Activated T-cell treated with anti-CD3 and anti-CD28 coated beads, Interleukin-2, amount 50 U/mL, for 48 hours (primary cell): ENCODE measurements around the gene MRPL12.

Source experiments
- DNase-seq, 2 experiments: peaks; one replicate each; pipeline ENCODE4 v3.0.0-alpha.2; 2020

The MRPL12 gene

DNA sequence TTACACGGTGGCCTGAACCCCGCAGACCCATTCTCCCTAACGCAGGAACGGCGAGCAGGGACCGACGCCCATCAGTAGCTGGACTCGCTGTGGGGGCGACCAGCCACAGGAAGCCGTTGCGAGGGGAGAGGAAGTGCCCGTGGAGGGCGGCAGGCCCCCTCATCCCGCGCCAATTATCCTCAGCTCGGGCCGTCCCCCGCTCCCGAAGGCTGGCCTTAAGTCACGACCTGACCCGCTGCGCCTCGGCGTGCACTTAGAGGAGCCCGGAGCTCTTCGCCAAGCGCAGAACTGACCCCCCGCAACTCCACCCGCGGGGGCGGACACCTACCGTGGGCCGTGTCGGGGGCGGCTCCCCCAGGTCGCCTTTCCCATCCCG lies 20.0 kb upstream of the MRPL12 start:
- no peak for DNase-seq

DNA sequence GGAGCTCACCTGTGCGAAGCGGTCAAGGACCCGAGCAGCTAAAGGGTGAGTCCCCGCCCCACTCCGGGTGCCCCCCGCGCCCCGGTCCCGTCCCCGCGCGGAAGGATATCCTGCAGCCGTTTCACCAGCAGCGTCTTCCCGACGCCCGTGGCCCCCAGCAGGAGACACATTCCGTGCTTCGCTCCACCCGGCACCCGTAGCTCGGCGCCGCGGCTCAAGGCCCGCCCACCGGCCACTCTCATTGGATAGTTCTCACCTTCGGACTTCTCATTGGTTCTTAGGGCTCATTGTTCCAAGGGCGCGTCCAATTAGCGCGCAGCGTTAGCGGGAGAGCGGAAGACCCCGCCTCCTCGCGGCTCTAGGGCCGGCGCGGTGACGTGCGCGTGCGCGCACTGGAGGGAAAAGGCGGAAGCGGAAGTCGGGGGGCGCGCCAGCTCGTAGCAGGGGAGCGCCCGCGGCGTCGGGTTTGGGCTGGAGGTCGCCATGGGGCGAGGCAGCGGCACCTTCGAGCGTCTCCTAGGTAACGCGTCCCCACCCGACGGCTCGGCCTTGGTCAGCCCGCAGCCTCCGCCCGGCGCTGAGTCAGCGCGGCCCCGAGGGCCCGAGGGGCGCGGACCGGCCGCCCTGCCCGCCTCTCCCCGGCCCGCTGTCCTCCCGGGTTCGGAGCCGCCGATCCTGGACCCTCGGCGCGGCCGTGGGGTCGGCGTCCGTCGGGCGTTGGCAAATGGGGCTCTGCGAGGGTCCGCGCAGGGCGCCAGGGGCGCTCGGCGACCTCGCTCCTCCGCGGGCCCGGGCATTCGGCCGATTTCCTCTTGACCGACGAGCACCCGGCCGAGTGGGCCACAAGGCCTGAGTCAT lies 19.4 kb upstream of the MRPL12 start, which contains the start of the genes ARL16 and HGS:
ARL16 (minus strand) TSS at position 214 of the 858 bp plus-strand sequence; CDS start at position 170, 44 bp downstream.
HGS (plus strand) TSS at position 428 of the 858 bp plus-strand sequence; CDS start at position 484, 56 bp downstream.
- DNase-seq: peak; percentile 99 to 100

DNA sequence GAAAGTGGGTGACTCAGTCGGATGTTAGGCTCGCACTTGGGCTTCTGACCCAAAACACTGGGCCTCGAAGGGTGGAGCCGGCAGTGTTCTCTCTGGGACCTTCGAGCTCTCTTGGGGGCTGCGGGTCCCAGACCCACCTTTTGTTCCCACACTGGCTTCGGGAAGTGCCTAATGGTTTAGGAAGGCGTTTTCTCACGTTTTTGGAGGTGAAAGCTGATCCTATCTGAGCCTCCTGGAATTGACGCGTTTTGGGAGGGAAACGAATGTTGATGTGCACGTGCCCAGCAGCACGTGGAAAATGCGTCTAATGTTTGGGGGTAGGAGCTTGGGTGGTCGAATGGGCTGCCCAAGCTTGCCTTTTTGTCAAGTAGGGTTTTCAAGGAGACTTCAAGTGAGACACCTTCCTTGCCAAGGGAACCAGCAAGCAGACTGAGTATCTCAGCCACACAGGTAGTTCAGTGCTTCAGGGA lies 18.7 kb upstream of the MRPL12 start:
- peak in 1 of 2 experiments; percentile 62 for DNase-seq

DNA sequence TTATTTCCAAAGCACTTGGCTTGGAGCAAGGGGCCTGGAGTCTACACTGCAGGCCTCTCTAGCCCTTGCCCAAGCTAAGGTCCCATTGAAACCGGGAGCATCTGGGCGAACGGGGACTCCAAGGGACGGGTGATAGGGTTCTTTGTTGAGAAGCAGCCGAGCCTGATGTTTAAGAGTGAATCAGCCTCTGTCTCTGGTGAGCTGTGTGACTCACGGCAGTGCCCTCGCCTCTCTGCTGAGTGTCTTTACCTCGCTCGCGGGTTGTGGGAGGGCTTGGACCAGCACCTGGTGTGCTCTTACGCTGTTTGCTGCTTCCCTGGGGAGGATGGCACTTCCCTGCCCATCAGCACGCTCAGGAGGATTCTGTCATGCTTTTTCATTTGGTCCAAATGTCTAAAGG lies 18.1 kb upstream of the MRPL12 start:
- DNase-seq: peak; percentile 75 to 77

DNA sequence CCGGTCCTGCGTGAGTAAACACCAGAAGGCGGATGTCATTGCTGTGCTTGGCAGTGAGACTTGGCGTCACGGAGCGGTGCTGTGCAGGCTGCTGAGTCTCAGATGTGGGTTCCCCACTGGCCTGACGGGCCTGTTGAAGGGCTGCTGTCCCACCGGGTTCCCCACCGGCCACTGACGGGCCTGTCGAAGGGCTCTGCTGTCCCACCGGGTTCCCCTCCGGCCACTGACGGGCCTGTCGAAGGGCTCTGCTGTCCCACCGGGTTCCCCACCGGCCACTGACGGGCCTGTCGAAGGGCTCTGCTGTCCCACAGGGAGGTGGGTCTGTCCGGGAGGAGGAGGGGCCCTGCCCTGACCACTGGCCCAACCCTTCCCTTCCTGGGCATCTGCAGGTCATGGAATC lies 16.6 kb upstream of the MRPL12 start:
- DNase-seq: no peak

DNA sequence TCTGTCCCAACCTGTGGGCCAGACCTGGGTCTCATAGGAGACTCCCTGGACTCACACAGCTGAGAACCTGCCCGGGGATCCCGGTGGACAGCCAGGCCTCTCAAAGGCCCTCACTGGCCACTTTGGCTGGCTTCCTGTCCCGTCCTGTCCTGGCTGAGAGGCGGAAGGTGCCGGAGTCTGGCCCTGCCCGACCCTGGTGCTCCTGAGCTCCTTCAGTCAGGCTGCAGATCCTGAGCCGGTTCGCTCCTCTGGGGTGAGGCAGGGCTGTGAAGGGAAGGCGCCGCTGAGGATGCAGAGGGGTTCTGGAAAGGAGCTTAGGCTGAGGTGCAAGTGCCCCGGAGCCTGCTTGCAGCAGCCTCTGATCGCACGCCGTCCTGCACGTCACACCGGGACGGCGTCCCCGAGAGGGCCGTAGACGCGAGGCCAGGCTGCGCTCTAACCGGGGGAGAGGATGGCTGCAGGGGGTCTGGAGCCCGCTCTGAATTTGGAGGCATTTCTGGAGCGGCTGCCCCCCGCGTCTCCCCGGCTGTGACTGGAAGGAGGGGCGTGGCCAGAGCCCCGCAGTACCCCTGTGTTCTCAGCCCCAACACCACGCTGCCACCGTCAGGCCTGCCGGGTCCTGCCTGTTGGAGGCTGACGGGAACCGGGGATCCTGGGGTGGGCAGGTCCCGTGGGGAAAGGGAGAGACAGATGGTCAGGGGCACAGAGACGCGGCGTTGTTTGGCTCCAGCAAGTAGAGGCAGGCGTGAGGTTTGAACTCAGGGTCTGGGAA lies 15.2 kb upstream of the MRPL12 start:
- DNase-seq: no peak

DNA sequence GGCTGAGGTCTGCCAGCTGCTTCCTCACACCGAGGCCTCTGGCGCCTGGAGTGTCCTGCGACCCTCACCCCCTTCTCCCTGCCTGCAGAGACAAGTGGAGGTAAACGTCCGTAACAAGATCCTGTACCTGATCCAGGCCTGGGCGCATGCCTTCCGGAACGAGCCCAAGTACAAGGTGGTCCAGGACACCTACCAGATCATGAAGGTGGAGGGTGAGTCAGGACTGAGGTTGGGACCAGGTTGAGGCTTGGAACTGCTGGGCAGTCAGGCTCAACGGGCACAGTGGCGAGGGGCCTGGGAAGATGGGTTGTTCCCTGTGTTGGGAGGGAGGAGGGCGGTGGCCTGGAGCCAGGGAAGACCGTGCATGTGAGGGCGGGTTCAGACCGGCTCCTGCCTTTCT lies 14.6 kb upstream of the MRPL12 start:
- no peak for DNase-seq

DNA sequence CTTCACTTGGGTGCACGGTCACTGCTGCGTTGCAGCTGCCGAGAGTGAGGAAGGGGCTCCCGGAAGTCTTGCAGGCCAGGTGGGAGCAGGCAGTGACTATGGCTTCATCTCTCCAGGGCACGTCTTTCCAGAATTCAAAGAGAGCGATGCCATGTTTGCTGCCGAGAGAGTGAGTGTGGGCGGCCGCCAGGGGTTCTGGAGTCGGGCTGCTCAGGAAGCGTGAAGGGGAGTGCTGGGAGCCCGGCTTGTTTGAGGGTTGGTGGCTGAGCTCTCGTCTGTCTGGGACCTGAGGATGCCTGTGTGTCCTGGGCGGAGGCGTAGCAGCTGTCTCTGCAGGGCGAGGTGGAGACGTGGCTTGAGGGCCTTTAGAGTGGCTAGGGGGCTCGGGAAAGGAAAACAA lies 13.1 kb upstream of the MRPL12 start:
- no peak for DNase-seq

DNA sequence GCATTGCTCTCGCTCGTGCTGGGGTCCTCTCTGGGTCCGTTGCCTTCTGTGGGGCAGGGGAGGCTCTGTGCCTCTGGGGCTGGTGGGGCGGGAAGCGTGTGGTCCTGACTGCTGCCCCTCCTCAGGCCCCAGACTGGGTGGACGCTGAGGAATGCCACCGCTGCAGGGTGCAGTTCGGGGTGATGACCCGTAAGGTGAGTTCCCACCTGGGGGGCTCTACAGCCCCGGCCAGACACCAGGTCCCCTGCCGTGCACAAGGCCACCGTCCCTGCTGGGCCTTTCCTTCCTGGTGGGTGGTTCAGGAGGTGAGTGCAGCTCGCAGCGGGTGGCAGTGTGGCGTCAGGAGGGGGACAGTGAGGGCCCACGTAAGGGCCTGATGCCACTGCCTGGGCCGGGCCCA lies 12.6 kb upstream of the MRPL12 start:
- no peak for DNase-seq

DNA sequence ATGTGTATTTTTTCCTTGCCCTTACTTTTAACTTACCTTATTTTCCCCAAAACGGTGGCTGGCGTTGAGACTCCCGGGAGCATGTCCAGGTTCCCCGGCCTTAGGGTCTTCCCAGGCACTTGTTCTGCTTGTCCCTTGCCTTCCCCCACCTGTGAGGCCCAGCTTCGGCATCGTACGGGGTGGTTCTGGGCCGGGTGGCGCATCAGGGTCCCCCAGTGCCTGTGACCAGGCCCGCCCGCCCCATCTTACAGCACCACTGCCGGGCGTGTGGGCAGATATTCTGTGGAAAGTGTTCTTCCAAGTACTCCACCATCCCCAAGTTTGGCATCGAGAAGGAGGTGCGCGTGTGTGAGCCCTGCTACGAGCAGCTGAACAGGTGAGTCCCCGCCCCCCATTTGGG lies 12.0 kb upstream of the MRPL12 start:
- no peak for DNase-seq

DNA sequence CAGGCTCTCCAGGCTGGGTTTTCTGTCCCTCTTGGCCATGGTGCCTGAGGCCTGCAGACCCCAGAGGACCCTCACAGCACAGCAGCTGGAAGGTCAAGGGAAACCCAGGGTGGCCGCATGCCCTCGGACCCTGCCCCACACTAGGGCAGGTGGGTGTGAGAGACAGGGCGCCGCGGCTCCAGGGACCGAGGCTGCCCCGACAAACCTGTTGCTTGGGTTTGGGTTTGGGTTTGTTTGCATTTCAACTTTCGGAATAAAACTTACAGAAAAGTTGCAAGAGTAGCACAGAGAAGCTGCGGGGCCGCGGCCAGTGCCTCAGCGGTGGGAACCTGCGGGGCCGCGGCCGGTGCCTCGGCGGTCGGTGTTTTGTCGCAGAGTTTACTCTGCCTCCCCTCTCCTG lies 11.6 kb upstream of the MRPL12 start:
- no peak for DNase-seq

DNA sequence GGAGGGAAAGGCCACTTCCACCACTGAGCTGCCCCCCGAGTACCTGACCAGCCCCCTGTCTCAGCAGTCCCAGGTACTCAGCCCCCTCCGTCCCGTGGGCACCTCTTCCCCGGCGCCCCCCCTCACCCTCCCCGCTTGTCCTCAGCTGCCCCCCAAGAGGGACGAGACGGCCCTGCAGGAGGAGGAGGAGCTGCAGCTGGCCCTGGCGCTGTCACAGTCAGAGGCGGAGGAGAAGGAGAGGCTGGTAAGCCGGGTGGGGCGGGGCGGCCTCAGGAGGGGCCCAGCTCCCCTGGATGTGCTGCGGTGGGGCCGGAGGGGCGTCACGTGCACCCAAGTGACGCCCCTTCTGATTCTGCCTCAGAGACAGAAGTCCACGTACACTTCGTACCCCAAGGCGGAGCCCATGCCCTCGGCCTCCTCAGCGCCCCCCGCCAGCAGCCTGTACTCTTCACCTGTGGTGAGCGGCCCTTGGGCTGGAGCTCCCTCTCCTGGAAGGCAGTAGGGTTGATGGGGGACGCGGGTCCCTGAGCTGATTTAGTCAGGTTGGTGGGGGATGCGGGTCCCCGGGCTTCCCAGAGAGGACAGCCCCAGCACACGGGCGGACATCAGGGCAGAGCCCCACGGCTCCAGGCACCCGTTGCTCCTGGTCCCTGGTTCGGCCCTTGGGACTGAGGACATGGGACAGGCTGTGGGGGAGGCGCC lies 9.5 kb upstream of the MRPL12 start:
- DNase-seq: no peak

DNA sequence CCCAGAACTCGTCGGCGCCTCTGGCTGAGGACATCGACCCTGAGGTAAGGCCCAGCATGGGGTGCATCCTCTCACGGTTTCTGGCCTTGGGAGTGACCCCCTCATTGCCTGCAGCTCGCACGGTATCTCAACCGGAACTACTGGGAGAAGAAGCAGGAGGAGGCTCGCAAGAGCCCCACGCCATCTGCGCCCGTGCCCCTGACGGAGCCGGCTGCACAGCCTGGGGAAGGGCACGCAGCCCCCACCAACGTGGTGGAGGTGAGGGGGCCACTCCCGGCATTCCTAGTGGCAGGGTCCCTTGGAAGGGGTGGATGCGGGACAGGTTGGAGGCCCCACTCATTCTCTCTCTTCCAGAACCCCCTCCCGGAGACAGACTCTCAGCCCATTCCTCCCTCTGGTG lies 8.4 kb upstream of the MRPL12 start:
- no peak for DNase-seq

DNA sequence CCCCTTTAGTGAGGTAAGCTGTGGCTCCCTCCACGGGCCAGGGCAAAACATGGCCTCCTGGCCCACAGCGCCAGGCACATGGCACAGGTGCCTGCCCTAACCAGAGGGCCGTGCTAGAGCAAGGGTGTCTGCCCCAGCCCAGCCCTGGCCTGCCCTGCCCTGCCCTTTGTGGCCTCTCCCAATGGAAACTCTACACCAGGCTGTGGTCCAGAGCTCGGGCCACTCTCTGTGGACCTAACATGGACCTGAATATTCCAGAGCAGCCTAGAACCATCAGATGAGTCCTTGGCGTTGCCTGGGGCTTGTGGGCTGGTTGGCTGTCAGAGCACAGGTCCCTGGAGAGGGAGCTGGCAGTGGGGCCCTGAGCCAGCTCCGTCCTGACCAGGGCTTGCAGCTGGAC lies 8.0 kb upstream of the MRPL12 start:
- no peak for DNase-seq

DNA sequence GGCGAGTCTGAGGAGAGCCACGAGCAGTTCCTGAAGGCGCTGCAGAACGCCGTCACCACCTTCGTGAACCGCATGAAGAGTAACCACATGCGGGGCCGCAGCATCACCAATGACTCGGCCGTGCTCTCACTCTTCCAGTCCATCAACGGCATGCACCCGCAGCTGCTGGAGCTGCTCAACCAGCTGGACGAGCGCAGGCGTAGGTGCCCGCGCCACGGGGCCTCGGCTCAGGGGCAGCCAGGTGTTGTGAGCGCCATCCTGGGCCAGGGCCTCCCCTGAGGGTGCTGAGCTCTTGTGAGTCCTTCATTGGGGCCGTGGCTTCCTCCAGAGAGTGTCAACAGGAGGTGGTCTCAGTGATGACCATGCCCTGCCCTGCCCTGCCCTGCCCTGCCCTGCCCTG lies 7.4 kb upstream of the MRPL12 start:
- DNase-seq: no peak

DNA sequence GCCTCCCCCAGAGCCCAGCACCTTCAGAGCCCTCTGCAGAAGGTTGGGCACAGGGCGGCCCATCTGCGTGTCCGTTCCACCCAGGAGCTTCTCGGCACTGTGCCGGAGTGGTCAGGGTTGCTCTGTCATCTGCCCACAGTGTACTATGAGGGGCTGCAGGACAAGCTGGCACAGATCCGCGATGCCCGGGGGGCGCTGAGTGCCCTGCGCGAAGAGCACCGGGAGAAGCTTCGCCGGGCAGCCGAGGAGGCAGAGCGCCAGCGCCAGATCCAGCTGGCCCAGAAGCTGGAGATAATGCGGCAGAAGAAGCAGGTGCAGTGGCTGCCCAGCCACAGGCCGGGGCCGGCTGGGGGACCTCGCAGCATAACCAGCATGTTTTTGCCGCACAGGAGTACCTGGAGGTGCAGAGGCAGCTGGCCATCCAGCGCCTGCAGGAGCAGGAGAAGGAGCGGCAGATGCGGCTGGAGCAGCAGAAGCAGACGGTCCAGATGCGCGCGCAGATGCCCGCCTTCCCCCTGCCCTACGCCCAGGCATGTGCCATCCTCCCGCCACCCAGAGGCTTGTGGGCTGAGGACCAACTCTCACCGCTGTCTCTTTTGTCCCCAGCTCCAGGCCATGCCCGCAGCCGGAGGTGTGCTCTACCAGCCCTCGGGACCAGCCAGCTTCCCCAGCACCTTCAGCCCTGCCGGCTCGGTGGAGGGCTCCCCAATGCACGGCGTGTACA lies 6.8 kb upstream of the MRPL12 start:
- DNase-seq: no peak

DNA sequence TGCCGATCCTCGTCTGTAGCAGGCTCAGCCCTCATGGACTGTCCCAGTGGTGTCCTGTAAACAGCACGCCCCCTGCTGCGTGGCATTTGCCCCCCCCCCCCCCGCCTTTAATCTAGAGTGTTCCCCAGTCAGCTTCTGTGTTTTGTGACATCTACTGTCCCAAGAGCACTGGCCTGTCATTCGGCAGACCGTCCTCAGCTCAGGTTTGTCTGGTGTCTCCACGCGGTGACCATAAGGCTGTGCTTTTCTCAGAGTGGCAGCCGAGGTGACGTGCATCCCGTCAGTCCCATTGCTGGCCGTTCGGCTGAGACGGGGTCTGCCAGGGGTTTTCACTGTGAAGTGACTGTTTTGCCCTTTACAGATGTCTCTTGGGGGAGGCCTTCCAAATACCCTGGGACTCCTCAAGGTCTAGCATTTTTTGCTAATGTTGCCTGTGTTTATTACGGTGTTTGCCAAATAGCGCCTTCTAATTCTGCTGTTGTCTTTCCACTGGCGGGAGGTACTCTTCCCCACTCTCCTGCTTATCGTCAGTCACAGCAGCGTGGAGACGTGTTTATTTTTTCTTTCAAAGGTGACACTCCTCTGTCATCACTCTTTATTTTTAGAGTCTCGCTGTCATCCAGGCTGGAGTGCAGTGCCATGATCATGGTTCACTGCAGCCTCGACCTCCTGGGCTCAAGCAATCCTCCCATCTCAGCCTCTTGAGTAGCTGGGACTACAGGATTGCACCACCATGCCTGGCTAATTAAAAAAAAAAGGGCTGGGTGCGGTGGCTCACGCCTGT lies 5.7 kb upstream of the MRPL12 start:
- DNase-seq: no peak

DNA sequence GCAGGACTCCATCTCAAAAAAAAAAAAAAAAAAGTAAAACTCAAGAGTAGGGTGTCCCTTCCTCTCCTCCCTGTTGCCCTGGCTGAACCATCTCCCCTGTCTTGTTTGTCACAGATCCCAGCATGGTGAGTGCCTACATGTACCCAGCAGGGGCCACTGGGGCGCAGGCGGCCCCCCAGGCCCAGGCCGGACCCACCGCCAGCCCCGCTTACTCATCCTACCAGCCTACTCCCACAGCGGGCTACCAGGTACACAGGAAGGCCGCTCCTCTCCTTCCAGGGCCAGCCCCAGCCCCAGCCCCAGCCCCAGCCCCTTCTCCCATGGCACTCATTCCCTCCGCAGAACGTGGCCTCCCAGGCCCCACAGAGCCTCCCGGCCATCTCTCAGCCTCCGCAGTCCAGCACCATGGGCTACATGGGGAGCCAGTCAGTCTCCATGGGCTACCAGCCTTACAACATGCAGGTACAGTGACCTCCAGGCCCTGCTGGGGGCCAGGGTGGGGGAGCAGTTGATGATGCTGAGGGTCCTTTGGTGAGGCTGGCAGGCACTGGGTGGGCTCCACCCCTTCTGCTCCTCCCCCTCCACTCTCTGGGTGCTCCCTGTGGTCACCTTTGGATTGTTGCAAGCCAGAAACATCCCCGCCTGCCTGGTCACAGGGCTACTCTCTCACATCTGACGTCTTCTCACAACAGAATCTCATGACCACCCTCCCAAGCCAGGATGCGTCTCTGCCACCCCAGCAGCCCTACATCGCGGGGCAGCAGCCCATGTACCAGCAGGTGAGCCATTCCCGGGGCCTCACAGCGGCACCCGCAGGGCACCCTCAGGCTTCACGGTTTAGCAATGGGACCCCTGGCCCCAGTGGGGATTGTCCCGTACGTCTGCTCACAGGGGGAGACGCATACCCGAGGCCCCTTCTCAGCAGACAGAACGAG lies 2.5 kb upstream of the MRPL12 start:
- no peak for DNase-seq

DNA sequence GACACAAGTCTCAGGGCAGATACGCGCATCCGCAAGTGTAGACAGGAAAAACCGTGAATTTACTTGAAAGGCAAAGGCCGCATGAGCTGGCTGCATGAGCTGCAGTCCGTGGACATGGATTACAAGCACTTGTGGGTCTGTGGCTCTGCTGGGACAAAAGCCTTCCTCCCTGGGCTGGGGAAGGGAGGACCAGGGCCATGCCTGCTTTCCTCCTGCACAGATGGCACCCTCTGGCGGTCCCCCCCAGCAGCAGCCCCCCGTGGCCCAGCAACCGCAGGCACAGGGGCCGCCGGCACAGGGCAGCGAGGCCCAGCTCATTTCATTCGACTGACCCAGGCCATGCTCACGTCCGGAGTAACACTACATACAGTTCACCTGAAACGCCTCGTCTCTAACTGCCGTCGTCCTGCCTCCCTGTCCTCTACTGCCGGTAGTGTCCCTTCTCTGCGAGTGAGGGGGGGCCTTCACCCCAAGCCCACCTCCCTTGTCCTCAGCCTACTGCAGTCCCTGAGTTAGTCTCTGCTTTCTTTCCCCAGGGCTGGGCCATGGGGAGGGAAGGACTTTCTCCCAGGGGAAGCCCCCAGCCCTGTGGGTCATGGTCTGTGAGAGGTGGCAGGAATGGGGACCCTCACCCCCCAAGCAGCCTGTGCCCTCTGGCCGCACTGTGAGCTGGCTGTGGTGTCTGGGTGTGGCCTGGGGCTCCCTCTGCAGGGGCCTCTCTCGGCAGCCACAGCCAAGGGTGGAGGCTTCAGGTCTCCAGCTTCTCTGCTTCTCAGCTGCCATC lies 1.7 kb upstream of the MRPL12 start:
- peak; percentile 50 to 57 for DNase-seq
